BLaER1 treated with 17β-estradiol and CSF1 and Interleukin-3, amounts not matched to agents 10 nM and 100 nM (cell line): Measurements from ENCODE around the gene GNE.
"Not testable (repeated sequence)": the region's sequence is repeated elsewhere in the genome, so short reads cannot be mapped to it uniquely, and the experiment has no call there.

Experiments used
- H3K27ac ChIP-seq, 11 experiments: shearing (Covaris generic); formaldehyde crosslinking; 2 replicates each; pipeline ENCODE4 v1.8.1; 2022
- H3K27me3 ChIP-seq, 11 experiments: shearing (Covaris generic); formaldehyde crosslinking; 2 replicates each; pipeline ENCODE4 v1.8.1; 2022
- H3K36me3 ChIP-seq, 11 experiments: shearing (Covaris generic); formaldehyde crosslinking; 2 replicates each; pipeline ENCODE4 v1.8.1; 2022
- H3K4me1 ChIP-seq, 10 experiments: shearing (Covaris generic); formaldehyde crosslinking; 2 replicates each; pipeline ENCODE4 v1.8.1; 2022
- H3K4me2 ChIP-seq, 11 experiments: shearing (Covaris generic); formaldehyde crosslinking; 2 replicates each; pipeline ENCODE4 v1.8.1; 2022
- H3K4me3 ChIP-seq, 10 experiments: shearing (Covaris generic); formaldehyde crosslinking; 2 replicates each; pipeline ENCODE4 v1.8.1; 2022
- H3K9ac ChIP-seq, 11 experiments: shearing (Covaris generic); formaldehyde crosslinking; 2 replicates each; pipeline ENCODE4 v1.8.1; 2022
- H3K9me3 ChIP-seq, 11 experiments: shearing (Covaris generic); formaldehyde crosslinking; replicated peaks in 1 of 11; 2 replicates each; pipeline ENCODE4 v1.8.1; 2022
- H4K20me1 ChIP-seq, 11 experiments: shearing (Covaris generic); formaldehyde crosslinking; 2 replicates each; pipeline ENCODE4 v1.8.1; 2022
- Cebpa-rat ChIP-seq, 11 experiments: shearing (Covaris generic); IDR thresholded peaks; 2 replicates each; pipeline ENCODE4 v1.8.1; 2022

Gene GNE

DNA sequence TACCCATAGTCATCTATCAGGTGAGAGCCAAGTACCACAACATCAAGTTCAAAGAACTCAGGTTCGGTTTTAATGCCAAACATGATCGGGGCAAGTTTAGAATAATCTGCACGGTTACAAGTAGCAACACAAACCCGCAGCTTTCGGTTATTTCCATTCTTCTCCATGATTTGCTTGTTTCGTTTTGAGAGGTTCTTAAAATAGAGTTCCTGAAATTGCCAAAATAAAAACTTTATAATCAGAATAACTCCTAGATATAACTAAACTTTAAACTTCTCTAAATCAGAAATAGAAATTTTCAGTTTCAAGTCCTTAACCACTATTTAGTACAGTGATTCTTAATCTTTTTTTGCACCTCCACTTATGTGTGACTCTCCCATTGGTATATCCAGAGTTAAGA is 9.1 kb downstream of the GNE start:
- Histone ChIP-seq H3K27me3 (no peaks in the 10 kb centered on the region), H4K20me1 (peaks cover 19 to 76% (median 50%) of the 10 kb centered on the region in 11 experiments; a peak in 18 of 22 replicates), H3K4me1 (peaks cover 0 to 13% (median 0%) of the 10 kb centered on the region in 10 experiments; a peak in 6 of 20 replicates), H3K9ac (no peak overlapping the region), H3K27ac (no peak overlapping the region), H3K4me3 (no peak overlapping the region), H3K36me3 (peaks cover 26 to 66% (median 44%) of the 10 kb centered on the region in 11 experiments), H3K9me3 (no peaks in the 10 kb centered on the region), H3K4me2 (peak overlapping the region in 2 of 11 experiments; percentile 2 to 13; a peak in 1 of 22 replicates)
- no peak for TF ChIP-seq Cebpa-rat (IDR thresholded peaks at IDR 0.05)

DNA sequence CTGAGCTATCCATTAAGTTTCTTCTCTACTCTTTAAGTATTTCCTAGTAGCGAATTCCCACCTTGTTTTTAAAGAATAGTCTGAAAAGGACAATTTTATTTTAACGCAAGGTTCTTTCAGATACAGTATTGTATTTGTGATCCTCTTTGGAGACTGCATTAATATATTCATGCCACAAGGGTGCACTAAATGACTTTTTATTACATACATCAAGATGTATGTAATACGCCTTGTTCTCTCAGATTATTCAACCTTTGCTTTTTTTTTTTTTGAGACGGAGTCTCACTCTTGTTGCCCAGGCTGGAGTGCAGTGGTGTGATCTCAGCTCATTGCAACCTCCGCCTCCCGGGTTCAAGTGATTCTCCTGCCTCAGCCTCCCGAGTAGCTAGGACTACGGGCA is 10.2 kb downstream of the GNE start:
- not testable (repeated sequence) for H3K9me3 ChIP-seq, H3K27me3 ChIP-seq, H3K9ac ChIP-seq, H3K4me2 ChIP-seq, H3K4me3 ChIP-seq, H3K27ac ChIP-seq
- peaks cover 23 to 78% (median 44%) of the 10 kb centered on the region in 11 experiments; a peak in 18 of 22 replicates for H4K20me1 ChIP-seq
- peaks cover 0 to 13% (median 0%) of the 10 kb centered on the region in 10 experiments; a peak in 6 of 20 replicates for H3K4me1 ChIP-seq
- peaks cover 38 to 72% (median 55%) of the 10 kb centered on the region in 11 experiments for H3K36me3 ChIP-seq

DNA sequence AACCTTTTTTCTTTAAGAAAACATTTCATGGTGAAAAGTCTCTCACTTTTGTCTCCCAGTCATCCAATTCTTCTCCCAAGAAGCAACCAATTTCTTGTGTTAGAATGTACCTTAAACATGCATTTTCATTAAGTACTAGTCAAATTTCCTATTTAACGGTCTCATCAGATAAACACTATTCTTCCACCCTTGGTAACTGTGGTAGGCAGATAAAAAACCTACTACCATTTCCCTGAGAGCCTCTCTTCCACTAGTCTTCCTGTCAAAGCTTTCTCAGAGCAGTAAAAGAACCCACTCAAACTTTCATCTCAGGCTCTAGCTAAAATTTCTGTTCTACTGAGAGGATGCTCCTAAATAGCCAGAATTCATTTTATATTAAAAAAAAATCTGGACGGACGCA is 10.9 kb downstream of the GNE start:
- peaks cover 23 to 83% (median 45%) of the 10 kb centered on the region in 11 experiments; a peak in 18 of 22 replicates for H4K20me1 ChIP-seq
- H3K27me3 ChIP-seq: no peaks in the 10 kb centered on the region

DNA sequence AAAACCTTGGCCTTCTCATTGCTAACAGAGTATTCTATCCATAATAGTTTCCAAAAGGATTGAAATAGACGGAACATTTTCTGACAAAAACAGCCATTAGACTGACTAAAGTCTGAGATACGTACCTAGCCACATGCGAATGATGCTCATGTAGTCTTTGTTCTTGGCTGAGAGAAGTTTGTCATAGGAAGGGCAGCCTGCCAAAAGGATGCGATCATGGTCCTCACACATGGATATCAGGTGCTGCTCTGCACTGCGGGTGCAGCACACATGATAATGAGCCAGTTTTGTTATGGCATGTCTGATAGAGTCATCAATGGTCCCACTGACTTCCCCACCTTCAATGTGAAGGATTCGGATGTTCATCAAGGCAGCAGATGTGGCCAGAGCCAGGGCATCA is 12.3 kb downstream of the GNE start:
- no peak for TF ChIP-seq Cebpa-rat (IDR thresholded peaks at IDR 0.05)
- Histone ChIP-seq H3K36me3 (peaks cover 58 to 93% (median 73%) of the 10 kb centered on the region in 11 experiments), H3K27me3 (no peaks in the 10 kb centered on the region), H3K9ac (no peak overlapping the region), H3K27ac (no peak overlapping the region), H3K4me1 (peaks cover 0 to 13% (median 0%) of the 10 kb centered on the region in 10 experiments; a peak in 6 of 20 replicates), H3K4me2 (no peak overlapping the region), H4K20me1 (peaks cover 14 to 79% (median 34%) of the 10 kb centered on the region in 11 experiments; a peak in 18 of 22 replicates), H3K9me3 (no peaks in the 10 kb centered on the region), H3K4me3 (no peak overlapping the region)

More for the DNA sequence above, 10.9 kb downstream of the GNE start:
- Histone ChIP-seq H3K4me2 (no peak overlapping the region), H3K27ac (no peak overlapping the region), H3K4me3 (no peak overlapping the region), H3K9ac (no peak overlapping the region), H3K9me3 (no peaks in the 10 kb centered on the region), H3K36me3 (peaks cover 45 to 79% (median 62%) of the 10 kb centered on the region in 11 experiments), H3K4me1 (peaks cover 0 to 13% (median 0%) of the 10 kb centered on the region in 10 experiments; a peak in 6 of 20 replicates)
- TF ChIP-seq Cebpa-rat (IDR thresholded peaks at IDR 0.05): no peak

DNA sequence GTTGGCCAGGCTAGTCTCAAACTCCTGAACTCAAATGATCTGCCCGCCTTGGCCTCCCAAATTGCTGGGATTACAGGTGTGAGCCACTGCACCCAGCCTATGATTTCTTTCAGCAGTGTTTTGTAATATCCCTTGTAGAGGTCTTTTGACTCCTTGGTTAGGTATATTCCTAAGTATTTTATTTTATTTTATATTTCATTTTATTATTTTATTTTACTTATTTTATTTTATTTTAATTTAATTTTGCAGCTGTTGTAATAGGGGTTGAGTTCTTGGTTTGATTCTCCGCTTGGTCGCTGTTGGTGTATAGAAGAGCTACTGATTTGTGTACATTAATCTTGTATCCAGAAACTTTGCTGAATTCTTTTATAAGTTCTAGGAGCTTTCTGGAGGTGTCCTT is 18.6 kb downstream of the GNE start:
- H3K9me3 ChIP-seq, H3K4me1 ChIP-seq, H3K27ac ChIP-seq, H3K4me2 ChIP-seq, H3K9ac ChIP-seq, H3K27me3 ChIP-seq, H3K4me3 ChIP-seq: not testable (repeated sequence)
- peaks cover 69 to 99% (median 93%) of the 10 kb centered on the region in 11 experiments for H3K36me3 ChIP-seq
- peaks cover 0 to 29% (median 6%) of the 10 kb centered on the region in 11 experiments; a peak in 7 of 22 replicates for H4K20me1 ChIP-seq

DNA sequence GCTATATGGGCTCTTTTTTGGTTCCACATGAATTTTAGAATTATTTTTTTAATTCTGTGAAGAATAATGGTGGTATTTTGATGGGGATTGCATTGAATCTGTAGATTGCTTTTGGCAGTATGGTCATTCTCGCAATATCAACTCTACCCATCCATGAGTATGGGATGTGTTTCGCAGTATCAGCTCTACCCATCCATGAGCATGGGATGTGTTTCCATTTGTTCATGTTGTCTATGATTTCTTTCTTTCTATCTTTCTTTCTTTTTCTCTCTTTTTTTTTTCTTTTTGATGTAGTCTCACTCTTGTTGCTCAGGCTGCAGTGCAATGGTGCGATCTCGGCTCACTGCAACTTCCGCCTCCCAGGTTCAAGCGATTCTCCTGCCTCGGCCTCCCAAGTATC is 19.0 kb downstream of the GNE start:
- not testable (repeated sequence) for H3K4me3 ChIP-seq, H3K9me3 ChIP-seq, H3K4me1 ChIP-seq, H3K4me2 ChIP-seq, H3K9ac ChIP-seq, H3K27ac ChIP-seq, H3K27me3 ChIP-seq
- peaks cover 0 to 33% (median 6%) of the 10 kb centered on the region in 11 experiments; a peak in 7 of 22 replicates for H4K20me1 ChIP-seq
- H3K36me3 ChIP-seq: peaks cover 73 to 99% (median 93%) of the 10 kb centered on the region in 11 experiments

DNA sequence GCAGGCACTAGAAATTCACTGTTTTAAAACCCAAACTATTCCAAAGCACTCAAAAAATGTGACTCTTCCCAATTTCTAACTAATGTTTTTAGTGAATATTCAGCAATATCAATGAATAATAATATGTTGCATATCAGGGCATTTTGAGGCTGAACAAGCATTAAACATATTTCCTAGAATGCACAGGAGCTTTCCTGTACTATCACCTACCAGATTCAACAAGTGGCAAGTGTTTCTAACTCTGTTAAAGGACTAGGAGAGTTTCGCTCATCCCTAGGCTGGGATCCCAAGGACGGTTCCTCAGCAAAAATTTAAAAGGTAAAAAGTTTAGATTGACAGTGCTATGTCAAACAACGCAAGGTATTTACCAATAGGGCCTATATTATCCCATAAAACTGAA is 21.0 kb downstream of the GNE start:
- H3K27me3 ChIP-seq: no peaks in the 10 kb centered on the region
- H4K20me1 ChIP-seq: peaks cover 0 to 23% (median 0%) of the 10 kb centered on the region in 11 experiments; a peak in 5 of 22 replicates
- H3K9me3 ChIP-seq: no peaks in the 10 kb centered on the region
- H3K27ac ChIP-seq: no peak overlapping the region
- no peaks in the 10 kb centered on the region for H3K4me1 ChIP-seq
- TF ChIP-seq Cebpa-rat (IDR thresholded peaks at IDR 0.05): no peak
- H3K4me3 ChIP-seq: no peak overlapping the region
- peaks cover 76 to 99% (median 93%) of the 10 kb centered on the region in 11 experiments for H3K36me3 ChIP-seq
- no peak overlapping the region for H3K9ac ChIP-seq
- no peak overlapping the region for H3K4me2 ChIP-seq

DNA sequence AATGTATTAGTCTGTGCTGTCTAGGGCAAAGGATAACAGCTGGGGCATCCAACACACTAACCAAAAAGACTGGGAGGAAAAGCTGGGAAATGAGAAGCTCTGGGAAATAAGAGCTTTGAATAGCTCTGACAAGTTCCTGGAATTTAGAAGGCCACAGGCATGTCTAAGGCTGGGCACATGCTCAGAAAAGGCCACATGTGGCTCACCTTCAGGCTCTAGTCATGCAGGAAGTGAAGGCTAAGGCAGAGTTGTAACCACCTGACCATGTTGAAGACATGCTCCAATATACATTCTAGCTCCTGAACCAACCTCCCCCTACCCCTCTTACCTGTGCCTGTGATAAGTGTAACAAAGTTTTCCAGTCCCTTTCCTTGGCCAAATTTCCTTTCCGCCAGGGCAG is 35.8 kb downstream of the GNE start:
- Histone ChIP-seq H3K4me1 (no peaks in the 10 kb centered on the region), H3K4me2 (no peak overlapping the region), H3K36me3 (peaks cover 97 to 100% (median 99%) of the 10 kb centered on the region in 11 experiments), H4K20me1 (peaks cover 11 to 65% (median 37%) of the 10 kb centered on the region in 11 experiments; a peak in 20 of 22 replicates), H3K9ac (no peak overlapping the region), H3K9me3 (peaks cover 7 to 20% (median 10%) of the 10 kb centered on the region in 11 experiments; a peak in 19 of 22 replicates), H3K27me3 (no peaks in the 10 kb centered on the region), H3K4me3 (no peak overlapping the region), H3K27ac (no peak overlapping the region)
- TF ChIP-seq Cebpa-rat (IDR thresholded peaks at IDR 0.05): no peak

DNA sequence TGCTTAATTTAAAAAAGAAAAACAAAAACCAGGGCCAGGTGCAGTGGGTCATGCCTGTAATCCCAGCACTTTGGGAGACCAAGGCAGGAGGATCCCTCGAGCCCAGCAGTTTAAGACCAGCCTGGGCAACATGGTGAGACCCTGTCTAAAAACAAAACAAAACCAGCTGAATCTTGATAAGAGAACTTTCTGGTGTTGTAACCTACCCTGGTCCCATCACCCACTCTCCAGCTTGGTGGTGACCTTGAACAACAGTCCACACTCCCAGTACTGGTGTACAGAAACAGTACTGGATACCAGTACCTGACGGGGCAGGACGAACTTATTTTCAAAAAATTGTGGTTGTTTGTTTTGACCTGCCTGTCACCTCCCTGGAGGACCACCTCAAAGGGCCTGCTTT is 36.6 kb downstream of the GNE start:
- H4K20me1 ChIP-seq: peaks cover 17 to 73% (median 44%) of the 10 kb centered on the region in 11 experiments; a peak in 20 of 22 replicates
- H3K4me3 ChIP-seq: no peak overlapping the region
- peaks cover 97 to 100% (median 99%) of the 10 kb centered on the region in 11 experiments for H3K36me3 ChIP-seq
- H3K9ac ChIP-seq: no peak overlapping the region
- no peaks in the 10 kb centered on the region for H3K4me1 ChIP-seq
- H3K9me3 ChIP-seq: peaks cover 7 to 20% (median 10%) of the 10 kb centered on the region in 11 experiments; a peak in 19 of 22 replicates
- no peak overlapping the region for H3K4me2 ChIP-seq
- no peaks in the 10 kb centered on the region for H3K27me3 ChIP-seq
- no peak overlapping the region for H3K27ac ChIP-seq
- TF ChIP-seq Cebpa-rat (IDR thresholded peaks at IDR 0.05): no peak

DNA sequence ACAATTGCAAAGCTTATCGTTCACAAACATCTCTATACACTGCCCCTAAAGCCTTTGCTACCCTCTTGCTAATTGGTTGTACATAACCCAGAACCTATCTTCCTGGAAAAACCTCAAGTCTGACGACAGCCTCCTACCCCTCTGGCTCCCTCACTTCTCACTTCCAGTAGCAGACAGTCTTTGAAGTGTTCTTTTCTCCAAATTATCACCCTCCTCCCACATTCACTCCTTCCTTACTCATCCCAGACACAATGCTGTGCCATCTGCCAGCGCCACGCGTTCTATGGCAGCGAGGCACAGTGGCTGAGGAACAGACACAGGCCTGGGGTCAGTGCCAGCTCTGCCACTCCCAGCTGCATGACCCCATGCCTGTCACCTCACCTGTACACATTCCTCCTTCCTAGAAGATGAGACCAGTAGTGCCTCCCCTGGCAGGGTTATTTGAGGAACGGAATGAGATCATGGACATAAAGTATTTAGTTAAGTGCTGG is 39.8 kb downstream of the GNE start:
- no peak for TF ChIP-seq Cebpa-rat (IDR thresholded peaks at IDR 0.05)
- H3K27me3 ChIP-seq: no peaks in the 10 kb centered on the region
- H3K9ac ChIP-seq: peak overlapping the region in 1 of 11 experiments; percentile 54; a peak in 1 of 22 replicates
- H3K4me2 ChIP-seq: no peak overlapping the region
- H3K36me3 ChIP-seq: peaks cover 94 to 100% (median 96%) of the 10 kb centered on the region in 11 experiments
- H4K20me1 ChIP-seq: peaks cover 38 to 94% (median 74%) of the 10 kb centered on the region in 11 experiments
- H3K27ac ChIP-seq: no peak overlapping the region
- H3K4me3 ChIP-seq: no peak overlapping the region
- peaks cover 7 to 20% (median 10%) of the 10 kb centered on the region in 11 experiments; a peak in 19 of 22 replicates for H3K9me3 ChIP-seq
- peaks cover 0 to 14% (median 8%) of the 10 kb centered on the region in 10 experiments; a peak in 12 of 20 replicates for H3K4me1 ChIP-seq
